Cardiac muscle cell (in vitro differentiated cells and primary cell): Measurements from ENCODE around the gene PRKCD. TPM values are rescaled to one million over a fixed set of nuclear protein-coding genes. Genes with fewer than 3 reads are reported as not detected.

Experiments
- DNase-seq, 2 donors: peaks; one replicate each; pipeline versions ENCODE4 v3.0.0 to v3.0.0-alpha.2; 2010 to 2017; ENCODE audit warnings: low read depth in 1 of 2, low spot score in 1 of 2
- H3K27ac ChIP-seq: fragments of 200-600 bp; sonication (generic); 2 replicates; pipeline ENCODE4 v1.5.1; 2016
- H3K27me3 ChIP-seq: fragments of 200-600 bp; sonication (generic); 2 replicates; pipeline ENCODE4 v1.6.0; 2016; ENCODE audit warnings: control low read depth
- H3K36me3 ChIP-seq: fragments of 200-600 bp; sonication (generic); 2 replicates; pipeline ENCODE4 v1.5.1; 2016; ENCODE audit warnings: control low read depth
- H3K4me1 ChIP-seq: fragments of 200-600 bp; sonication (generic); 2 replicates; pipeline ENCODE4 v1.8.1; 2017; ENCODE audit warnings: low read depth, mild to moderate bottlenecking, mixed run types
- H3K4me3 ChIP-seq: fragments of 200-600 bp; sonication (generic); 2 replicates; pipeline ENCODE4 v1.5.1; 2016; ENCODE audit warnings: mild to moderate bottlenecking
- H3K9me3 ChIP-seq: fragments of 200-600 bp; sonication (generic); 2 replicates; pipeline ENCODE4 v1.5.1; 2017; ENCODE audit warnings: low read depth, mild to moderate bottlenecking, control low read depth
- polyA plus RNA-seq: library from polyadenylated mRNA; unstranded; fragments of >200 nt; fragmentation: Nextera tagmentation; extraction: Ambion mirVana; gene quantifications from 2 replicates; pipeline ENCODE4 v1.2.1, GENCODE V29; 2016
- total RNA-seq: library from RNA; depleted of rRNA; stranded (reverse); fragments of >200 nt; gene quantifications from 2 replicates; pipeline ENCODE4 v1.2.3, GENCODE V29; 2016
- TF ChIP-seq, protein P1 (sequence below): IDR thresholded peaks from 2 replicates; pipeline ENCODE4 v1.5.1; 2012; ENCODE audit warnings: low read depth, mild to moderate bottlenecking, low read length

The PRKCD gene
- total and polyA plus RNA-seq, 2 experiments from 2014 or later, result 1.3 to 3.9 TPM

DNA sequence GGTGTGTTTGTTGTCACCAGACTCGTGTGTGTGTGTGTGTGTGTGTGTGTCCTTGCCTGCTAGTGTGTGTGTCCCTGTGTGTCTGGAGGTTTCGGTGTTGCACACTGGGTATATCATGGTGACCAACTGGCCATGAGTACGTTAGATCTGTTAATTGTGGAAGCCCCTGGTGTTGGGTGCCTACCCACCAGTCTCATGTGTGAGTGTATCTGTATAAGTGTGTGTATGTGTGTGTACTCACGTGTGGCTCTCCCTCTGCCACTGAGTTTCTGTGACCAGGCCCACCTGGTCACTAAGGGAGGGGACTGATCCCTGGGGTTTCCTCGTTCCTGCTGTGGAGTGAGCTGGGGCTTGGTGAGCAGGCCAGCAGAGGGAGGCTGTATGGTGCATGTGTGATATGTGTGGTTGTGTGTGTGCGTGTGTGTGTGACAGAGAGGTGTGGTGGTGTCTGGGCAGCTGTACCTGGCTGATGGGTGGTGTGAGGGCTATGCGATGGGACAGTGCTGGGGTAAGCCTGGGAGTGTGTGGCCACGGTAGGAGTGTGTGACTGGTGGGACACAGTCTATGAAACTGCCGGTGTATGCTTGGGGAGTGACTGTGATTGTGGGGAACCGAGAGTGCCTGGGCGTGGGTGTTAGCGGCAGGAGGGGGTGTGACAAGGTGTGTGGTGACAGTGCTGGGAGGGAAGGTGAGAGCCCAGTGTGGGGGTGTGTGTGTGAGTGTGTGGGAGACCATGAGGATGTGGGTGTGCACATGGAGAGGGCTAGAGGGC is 1.8 kb downstream of the PRKCD start:
- H3K27ac ChIP-seq, result no peak overlapping the region
- H3K36me3 ChIP-seq, result no peaks in the 10 kb centered on the region
- H3K4me1 ChIP-seq, result no peaks in the 10 kb centered on the region
- H3K9me3 ChIP-seq, result no peaks in the 10 kb centered on the region
- no peak overlapping the region for H3K4me3 ChIP-seq
- peaks cover 78% of the 10 kb centered on the region for H3K27me3 ChIP-seq
- DNase-seq, result peak in 1 of 2 donors; percentile 18
- TF ChIP-seq, protein P1, sequence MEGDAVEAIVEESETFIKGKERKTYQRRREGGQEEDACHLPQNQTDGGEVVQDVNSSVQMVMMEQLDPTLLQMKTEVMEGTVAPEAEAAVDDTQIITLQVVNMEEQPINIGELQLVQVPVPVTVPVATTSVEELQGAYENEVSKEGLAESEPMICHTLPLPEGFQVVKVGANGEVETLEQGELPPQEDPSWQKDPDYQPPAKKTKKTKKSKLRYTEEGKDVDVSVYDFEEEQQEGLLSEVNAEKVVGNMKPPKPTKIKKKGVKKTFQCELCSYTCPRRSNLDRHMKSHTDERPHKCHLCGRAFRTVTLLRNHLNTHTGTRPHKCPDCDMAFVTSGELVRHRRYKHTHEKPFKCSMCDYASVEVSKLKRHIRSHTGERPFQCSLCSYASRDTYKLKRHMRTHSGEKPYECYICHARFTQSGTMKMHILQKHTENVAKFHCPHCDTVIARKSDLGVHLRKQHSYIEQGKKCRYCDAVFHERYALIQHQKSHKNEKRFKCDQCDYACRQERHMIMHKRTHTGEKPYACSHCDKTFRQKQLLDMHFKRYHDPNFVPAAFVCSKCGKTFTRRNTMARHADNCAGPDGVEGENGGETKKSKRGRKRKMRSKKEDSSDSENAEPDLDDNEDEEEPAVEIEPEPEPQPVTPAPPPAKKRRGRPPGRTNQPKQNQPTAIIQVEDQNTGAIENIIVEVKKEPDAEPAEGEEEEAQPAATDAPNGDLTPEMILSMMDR, result no peak

DNA sequence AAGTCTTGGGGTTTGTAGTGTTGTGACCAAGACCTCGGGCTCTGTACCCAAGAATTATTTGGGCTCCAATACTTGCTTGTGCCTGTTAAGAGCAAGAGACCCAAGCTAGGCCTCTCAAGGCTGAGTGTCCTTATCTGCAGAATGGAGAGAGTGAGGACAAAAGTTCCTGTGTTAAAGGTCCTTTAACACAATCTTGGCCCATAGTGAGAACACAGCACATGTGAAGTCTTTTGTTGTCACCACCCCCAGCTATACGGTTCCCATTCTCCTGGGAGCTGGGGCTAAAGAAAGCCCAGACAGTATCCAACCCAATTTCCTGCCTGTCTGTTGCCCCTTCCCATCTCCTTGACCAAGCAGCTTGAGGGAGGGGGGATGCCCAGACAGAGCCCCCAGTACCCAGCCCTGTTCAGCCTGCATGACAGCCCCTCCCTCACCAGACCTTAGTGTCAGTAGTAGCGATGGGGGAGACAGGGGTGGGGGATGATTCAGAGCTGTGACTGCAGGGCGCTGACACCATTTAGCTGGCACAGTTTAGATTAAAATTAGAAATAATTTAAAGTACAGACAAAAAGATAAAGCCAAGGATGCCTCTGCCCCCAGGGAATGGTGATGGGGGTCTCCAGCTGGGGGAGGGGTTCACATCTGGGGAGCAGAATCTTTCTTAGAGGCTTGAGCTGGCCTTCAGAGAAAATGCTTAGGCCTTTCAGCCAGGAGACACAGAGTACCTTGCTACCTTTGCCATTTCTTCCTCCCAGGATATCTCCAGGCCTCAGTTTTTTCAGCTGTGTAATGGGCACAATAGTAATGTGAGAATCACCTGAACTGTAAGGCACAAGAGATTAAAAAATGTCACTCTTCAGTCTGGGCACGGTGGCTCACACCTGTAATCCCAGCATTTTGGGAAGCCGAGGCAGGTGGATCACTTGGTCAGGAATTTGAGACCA is 2.7 kb downstream of the PRKCD start:
- Histone ChIP-seq H3K9me3 (no peaks in the 10 kb centered on the region), H3K4me1 (no peaks in the 10 kb centered on the region), H3K36me3 (no peaks in the 10 kb centered on the region), H3K27me3 (peaks cover 77% of the 10 kb centered on the region), H3K4me3 (no peak overlapping the region), H3K27ac (no peak overlapping the region)
- TF ChIP-seq, protein P1, result no peak
- DNase-seq, result peak; percentile 30 to 71

DNA sequence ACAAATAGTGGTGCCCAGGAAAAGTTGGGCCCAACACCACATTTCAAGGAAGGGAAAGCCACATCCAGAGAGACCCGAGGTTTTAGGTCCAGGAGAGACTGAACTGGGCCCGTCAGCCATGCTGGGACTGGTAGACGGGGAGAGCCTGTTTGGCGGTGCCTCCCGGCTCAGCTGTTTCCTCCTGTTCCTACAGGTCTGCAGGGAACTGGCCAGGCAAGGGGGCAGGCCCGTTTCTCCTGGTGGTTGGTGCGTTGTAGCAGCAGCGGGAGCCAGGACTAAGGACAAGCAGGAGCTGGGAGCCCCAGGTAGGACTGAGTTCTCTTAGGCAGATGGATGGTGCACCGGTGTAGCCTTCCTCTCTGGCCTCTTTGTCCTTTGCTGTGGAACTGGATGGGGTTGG is 3.9 kb downstream of the PRKCD start:
- H3K4me3 ChIP-seq, result no peak overlapping the region
- H3K36me3 ChIP-seq, result no peaks in the 10 kb centered on the region
- no peaks in the 10 kb centered on the region for H3K9me3 ChIP-seq
- H3K4me1 ChIP-seq, result no peaks in the 10 kb centered on the region
- no peak for DNase-seq
- peaks cover 77% of the 10 kb centered on the region for H3K27me3 ChIP-seq
- H3K27ac ChIP-seq, result no peak overlapping the region
- TF ChIP-seq, protein P1, result no peak

DNA sequence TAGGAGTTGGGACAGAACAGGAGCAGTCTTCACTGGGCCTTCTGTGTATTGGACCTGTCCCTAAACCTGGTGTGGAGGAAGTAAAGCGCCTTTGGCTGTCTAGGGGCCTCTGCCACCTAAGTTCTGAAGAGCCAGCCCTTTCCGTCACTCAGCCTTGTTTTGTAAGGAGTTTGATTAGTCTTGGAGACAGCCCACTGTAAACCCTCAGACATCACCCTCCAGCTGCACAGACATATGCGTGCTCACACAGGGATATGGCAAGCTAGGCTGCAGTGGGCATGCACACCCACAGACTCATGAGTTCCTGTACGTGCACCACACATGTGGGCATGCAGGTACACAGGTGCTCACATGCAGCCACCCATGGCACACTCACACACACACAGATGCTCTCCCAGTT is 5.2 kb downstream of the PRKCD start:
- TF ChIP-seq, protein P1, result no peak
- H3K9me3 ChIP-seq, result no peaks in the 10 kb centered on the region
- H3K36me3 ChIP-seq, result no peaks in the 10 kb centered on the region
- H3K27me3 ChIP-seq, result peaks cover 77% of the 10 kb centered on the region
- no peak for DNase-seq
- H3K4me3 ChIP-seq, result no peak overlapping the region
- H3K27ac ChIP-seq, result no peak overlapping the region
- no peaks in the 10 kb centered on the region for H3K4me1 ChIP-seq

DNA sequence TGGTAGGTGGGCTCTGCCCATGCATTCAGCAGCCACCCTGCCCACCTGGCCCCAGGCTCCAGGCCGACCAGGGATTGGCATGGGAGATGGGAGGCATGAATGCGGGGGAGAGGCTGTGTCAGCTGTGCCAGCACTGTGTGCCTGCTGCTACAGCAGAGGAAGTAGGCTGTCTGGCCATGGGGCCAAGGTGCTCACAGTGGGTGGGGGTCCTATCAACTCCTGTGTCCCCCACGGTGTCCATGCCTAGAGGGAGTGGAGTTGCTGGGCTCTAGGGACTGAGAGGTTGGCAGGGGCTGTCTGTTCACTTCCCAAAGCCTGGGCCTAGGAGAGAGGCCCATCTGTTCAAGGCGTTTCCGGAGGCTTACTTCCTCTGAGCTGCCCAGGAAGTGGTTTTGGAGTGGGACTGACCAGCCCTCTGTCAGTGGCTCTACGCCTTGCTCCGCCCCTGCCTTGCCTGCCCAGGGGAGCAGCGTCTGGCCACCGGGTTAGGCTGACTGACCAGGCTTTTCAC is 5.8 kb downstream of the PRKCD start:
- H3K27ac ChIP-seq, result no peak overlapping the region

More for the DNA sequence above, 5.8 kb downstream of the PRKCD start:
- Histone ChIP-seq H3K4me3 (no peak overlapping the region), H3K4me1 (no peaks in the 10 kb centered on the region), H3K9me3 (no peaks in the 10 kb centered on the region), H3K36me3 (no peaks in the 10 kb centered on the region), H3K27me3 (peaks cover 74% of the 10 kb centered on the region)
- TF ChIP-seq, protein P1, result no peak
- peak in 1 of 2 donors; percentile 86 for DNase-seq
